T-helper 1 cell treated with Interleukin-12 subunit alpha and Interleukin-12 subunit beta and Interleukin-4 antibody, amounts not matched to agents 30 μg/mL and 1 μg/mL, for 36 hours (primary cell): ENCODE results near the gene SLC4A3.

ENCODE experiments used
- H3K27ac Mint-ChIP-seq: one replicate; pipeline ENCODE4 v1.8.0; 2021; ENCODE audit warnings: mild to moderate bottlenecking, mixed read lengths
- H3K27me3 Mint-ChIP-seq: one replicate; pipeline ENCODE4 v1.8.0; 2021; ENCODE audit warnings: low read depth, mixed read lengths
- H3K36me3 Mint-ChIP-seq: one replicate; pipeline ENCODE4 v1.8.0; 2021; ENCODE audit warnings: low read depth, mixed read lengths
- H3K4me1 Mint-ChIP-seq: one replicate; pipeline ENCODE4 v1.8.0; 2021; ENCODE audit warnings: low read depth, mixed read lengths
- H3K4me3 Mint-ChIP-seq: one replicate; pipeline ENCODE4 v1.8.0; 2021; ENCODE audit warnings: mild to moderate bottlenecking, moderate library complexity, mixed read lengths
- H3K9me3 Mint-ChIP-seq: one replicate; pipeline ENCODE4 v1.8.0; 2021; ENCODE audit warnings: mixed read lengths

SLC4A3 gene

DNA sequence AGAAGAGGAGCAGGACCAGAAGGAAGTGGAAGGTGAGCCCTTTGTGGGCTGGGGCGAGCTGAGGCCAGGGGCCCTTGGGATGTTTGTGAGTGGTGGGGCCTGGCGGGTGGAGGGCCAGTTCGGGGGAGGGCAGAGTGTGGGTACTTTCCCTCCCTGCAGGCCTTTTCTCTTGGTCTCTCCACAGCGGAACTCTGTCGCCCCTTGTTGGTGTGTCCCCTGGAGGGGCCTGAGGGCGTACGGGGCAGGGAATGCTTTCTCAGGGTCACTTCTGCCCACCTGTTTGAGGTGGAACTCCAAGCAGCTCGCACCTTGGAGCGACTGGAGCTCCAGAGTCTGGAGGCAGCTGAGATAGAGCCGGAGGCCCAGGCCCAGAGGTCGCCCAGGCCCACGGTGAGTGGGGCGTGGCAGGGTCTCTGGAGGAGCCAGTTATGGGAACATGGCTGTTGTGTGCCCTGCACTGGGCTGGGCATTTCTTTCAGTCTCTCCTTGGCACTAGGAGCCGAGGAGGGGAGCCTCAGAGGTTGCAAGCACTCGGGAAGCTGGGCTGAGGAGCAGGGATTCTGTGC is 18.9 kb upstream of the SLC4A3 start:
- Mint-ChIP-seq H3K27ac (no peak overlapping the region), H3K4me1 (peaks cover 5% of the 10 kb centered on the region), H3K9me3 (no peaks in the 10 kb centered on the region), H3K27me3 (no peaks in the 10 kb centered on the region), H3K4me3 (no peak overlapping the region), H3K36me3 (peaks cover 18% of the 10 kb centered on the region)

- H3K4me1 Mint-ChIP-seq, result peaks cover 5% of the 10 kb centered on the region
- H3K36me3 Mint-ChIP-seq, result peaks cover 18% of the 10 kb centered on the region
- H3K9me3 Mint-ChIP-seq, result no peaks in the 10 kb centered on the region
- no peak overlapping the region for H3K27ac Mint-ChIP-seq
- no peaks in the 10 kb centered on the region for H3K27me3 Mint-ChIP-seq
- no peak overlapping the region for H3K4me3 Mint-ChIP-seq
Measured at GRCh38 chr2:219609149-219609750, 18.2 kb upstream of the SLC4A3 start.

DNA sequence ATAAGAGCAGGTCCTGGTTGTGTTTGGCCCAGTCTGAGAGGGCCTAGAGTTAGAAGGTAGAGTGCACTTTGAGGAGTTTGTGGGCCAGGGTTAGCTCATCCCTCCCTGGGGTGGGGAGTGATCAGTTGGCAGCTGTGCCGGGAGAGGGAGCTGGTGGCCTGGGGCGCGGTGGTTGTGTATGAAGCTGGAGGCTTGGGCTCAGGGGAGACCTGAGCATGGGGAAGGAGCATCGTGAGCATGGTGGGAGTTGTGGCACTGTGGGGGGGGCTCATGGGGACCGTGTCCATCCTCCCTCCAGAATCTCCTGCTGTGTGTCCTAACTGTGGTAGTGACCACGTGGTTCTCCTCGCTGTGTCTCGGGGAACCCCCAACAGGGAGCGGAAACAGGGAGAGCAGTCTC is 16.1 kb upstream of the SLC4A3 start:
- no peak overlapping the region for H3K4me3 Mint-ChIP-seq

GRCh38 chr2:219611866-219612576 is 15.4 kb upstream of the SLC4A3 start:
- Mint-ChIP-seq H3K36me3 (peaks cover 16% of the 10 kb centered on the region), H3K4me1 (peaks cover 5% of the 10 kb centered on the region), H3K4me3 (no peak overlapping the region), H3K9me3 (no peaks in the 10 kb centered on the region), H3K27me3 (no peaks in the 10 kb centered on the region), H3K27ac (no peak overlapping the region)

More for the DNA sequence above, 16.1 kb upstream of the SLC4A3 start:
- H3K4me1 Mint-ChIP-seq, result peaks cover 5% of the 10 kb centered on the region
- peaks cover 20% of the 10 kb centered on the region for H3K36me3 Mint-ChIP-seq
- no peaks in the 10 kb centered on the region for H3K9me3 Mint-ChIP-seq
- H3K27me3 Mint-ChIP-seq, result no peaks in the 10 kb centered on the region
- H3K27ac Mint-ChIP-seq, result no peak overlapping the region

GRCh38 chr2:219612577-219613286 is 14.7 kb upstream of the SLC4A3 start:
- Mint-ChIP-seq H3K27ac (no peak overlapping the region), H3K4me3 (no peak overlapping the region), H3K27me3 (no peaks in the 10 kb centered on the region), H3K9me3 (no peaks in the 10 kb centered on the region), H3K36me3 (peaks cover 15% of the 10 kb centered on the region), H3K4me1 (peaks cover 5% of the 10 kb centered on the region)

DNA sequence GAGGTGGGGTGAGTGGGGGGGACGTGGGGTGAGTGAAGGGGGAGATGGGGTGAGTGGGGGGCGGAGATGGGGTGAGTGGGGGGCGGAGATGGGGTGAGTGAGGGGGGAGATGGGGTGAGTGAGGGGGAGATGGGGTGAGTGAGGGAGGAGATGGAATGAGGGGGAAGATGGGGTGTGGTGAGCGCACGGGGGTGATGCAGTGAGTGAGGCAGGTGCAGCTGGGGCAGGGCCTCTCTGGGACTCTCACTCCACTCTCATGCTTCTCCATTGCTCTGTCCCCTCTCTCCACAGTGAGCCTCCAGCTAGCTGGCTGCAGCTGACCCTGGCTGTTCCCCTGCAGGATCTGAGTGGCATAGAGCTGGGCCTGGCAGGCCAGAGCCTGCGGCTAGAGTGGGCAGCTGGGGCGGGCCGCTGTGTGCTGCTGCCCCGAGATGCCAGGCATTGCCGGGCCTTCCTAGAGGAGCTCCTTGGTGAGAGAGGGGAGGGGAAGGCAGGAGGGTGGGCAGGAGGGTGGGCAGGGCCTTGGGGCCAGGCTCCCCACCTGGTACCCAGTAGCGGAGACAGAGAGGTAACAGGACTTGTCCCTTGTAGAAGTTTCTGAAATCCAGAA is 13.9 kb upstream of the SLC4A3 start:
- no peak overlapping the region for H3K4me3 Mint-ChIP-seq
- peaks cover 5% of the 10 kb centered on the region for H3K4me1 Mint-ChIP-seq
- no peak overlapping the region for H3K27ac Mint-ChIP-seq
- no peaks in the 10 kb centered on the region for H3K9me3 Mint-ChIP-seq
- H3K36me3 Mint-ChIP-seq, result peaks cover 15% of the 10 kb centered on the region
- H3K27me3 Mint-ChIP-seq, result no peaks in the 10 kb centered on the region

DNA sequence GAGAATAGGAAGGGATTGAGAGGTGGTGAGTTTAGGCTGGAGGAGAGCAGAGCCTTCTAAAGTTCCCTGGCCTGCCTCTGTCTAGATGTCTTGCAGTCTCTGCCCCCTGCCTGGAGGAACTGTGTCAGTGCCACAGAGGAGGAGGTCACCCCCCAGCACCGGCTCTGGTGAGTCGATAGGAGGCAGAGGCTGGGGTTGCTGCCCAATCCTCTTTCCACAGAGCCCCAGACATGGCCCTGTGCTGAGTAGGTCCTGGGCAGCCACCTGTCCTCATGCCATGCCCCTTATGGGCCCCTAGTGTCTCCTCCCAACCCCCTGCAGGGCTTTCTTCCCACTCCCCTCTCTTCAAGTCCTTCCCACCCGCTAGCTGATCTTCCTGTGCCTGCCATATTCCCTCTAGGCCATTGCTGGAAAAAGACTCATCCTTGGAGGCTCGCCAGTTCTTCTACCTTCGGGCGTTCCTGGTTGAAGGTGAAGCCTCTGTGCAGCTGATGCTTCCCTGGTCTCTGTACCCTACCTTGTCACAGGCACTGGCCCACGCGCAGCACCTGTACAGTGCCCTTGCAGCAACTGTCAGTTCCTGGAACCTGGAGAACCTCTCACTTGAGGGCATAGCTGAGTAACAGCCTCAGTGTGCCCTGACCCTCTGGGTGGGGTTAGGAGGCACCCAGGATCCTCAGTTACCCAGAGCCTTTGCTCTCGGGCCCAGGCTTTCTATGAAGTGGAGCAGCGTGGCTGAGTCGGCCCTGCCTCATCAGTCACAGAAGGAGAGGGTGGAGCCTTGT is 13.2 kb upstream of the SLC4A3 start:
- Mint-ChIP-seq H3K27me3 (no peaks in the 10 kb centered on the region), H3K27ac (no peak overlapping the region), H3K36me3 (peaks cover 15% of the 10 kb centered on the region), H3K4me1 (peaks cover 5% of the 10 kb centered on the region), H3K4me3 (no peak overlapping the region), H3K9me3 (no peaks in the 10 kb centered on the region)

DNA sequence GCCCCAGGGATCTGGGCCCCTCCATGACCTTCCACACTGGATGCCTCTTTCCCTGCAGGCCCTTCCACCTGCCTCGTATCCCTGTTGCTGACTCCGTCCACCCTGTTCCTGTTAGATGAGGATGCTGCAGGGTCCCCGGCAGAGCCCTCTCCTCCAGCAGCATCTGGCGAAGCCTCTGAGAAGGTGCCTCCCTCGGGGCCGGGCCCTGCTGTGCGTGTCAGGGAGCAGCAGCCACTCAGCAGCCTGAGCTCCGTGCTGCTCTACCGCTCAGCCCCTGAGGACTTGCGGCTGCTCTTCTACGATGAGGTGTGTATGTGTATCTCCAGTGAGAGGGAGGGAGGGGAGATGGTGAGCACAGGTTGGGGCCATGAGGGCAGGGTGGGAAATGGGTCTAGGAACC is 12.4 kb upstream of the SLC4A3 start:
- Mint-ChIP-seq H3K36me3 (peaks cover 15% of the 10 kb centered on the region), H3K9me3 (no peaks in the 10 kb centered on the region), H3K27me3 (no peaks in the 10 kb centered on the region), H3K27ac (peak overlapping the region; percentile 28), H3K4me1 (peaks cover 5% of the 10 kb centered on the region), H3K4me3 (no peak overlapping the region)

DNA sequence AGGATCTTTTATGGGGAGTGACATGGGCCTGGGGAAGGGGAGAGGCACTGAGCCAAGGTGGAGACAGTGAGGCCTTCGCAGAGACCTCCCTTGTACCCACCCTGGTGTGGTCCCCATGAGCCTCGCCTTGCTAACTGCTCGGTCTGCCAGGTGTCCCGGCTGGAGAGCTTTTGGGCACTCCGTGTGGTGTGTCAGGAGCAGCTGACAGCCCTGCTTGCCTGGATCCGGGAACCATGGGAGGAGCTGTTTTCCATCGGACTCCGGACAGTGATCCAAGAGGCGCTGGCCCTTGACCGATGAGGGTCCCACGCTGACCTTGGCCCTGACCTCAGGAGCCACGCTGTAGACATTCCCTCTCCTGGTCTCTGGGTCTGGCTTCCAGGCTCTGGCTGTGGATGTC is 11.5 kb upstream of the SLC4A3 start:
- peaks cover 13% of the 10 kb centered on the region for H3K36me3 Mint-ChIP-seq
- no peaks in the 10 kb centered on the region for H3K9me3 Mint-ChIP-seq
- no peak overlapping the region for H3K27ac Mint-ChIP-seq
- H3K4me3 Mint-ChIP-seq, result no peak overlapping the region
- H3K27me3 Mint-ChIP-seq, result no peaks in the 10 kb centered on the region
- peaks cover 5% of the 10 kb centered on the region for H3K4me1 Mint-ChIP-seq

DNA sequence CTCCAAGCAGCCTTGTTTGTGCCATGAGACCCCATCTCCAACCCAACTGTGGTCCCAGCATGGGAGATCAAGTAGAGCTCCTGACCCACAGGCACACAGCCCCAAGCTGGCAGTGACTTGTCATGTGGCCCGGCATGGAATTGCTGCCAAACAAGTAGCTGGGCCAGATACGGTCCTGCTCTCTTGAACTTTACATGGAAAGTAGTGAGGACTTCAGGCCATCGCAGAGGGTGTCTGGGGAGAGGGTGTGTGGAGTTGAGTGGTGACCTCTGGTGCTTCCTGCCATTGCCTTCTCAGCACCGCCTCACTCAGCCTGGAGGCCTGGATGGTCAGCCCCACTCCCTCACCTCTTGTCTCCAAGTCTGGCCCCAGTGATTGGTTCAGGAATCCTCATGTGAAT is 10.9 kb upstream of the SLC4A3 start:
- Mint-ChIP-seq H3K27me3 (no peaks in the 10 kb centered on the region), H3K36me3 (peaks cover 9% of the 10 kb centered on the region), H3K27ac (no peak overlapping the region), H3K9me3 (no peaks in the 10 kb centered on the region), H3K4me1 (peaks cover 5% of the 10 kb centered on the region), H3K4me3 (no peak overlapping the region)

GRCh38 chr2:219618733-219619122 is 8.7 kb upstream of the SLC4A3 start:
- H3K4me3 Mint-ChIP-seq, result no peak overlapping the region
- no peaks in the 10 kb centered on the region for H3K9me3 Mint-ChIP-seq
- no peaks in the 10 kb centered on the region for H3K4me1 Mint-ChIP-seq
- peaks cover 8% of the 10 kb centered on the region for H3K36me3 Mint-ChIP-seq
- H3K27me3 Mint-ChIP-seq, result peaks cover 5% of the 10 kb centered on the region
- no peak overlapping the region for H3K27ac Mint-ChIP-seq

- Mint-ChIP-seq H3K4me1 (no peaks in the 10 kb centered on the region), H3K27ac (no peak overlapping the region), H3K36me3 (peaks cover 8% of the 10 kb centered on the region), H3K4me3 (no peak overlapping the region), H3K27me3 (peaks cover 10% of the 10 kb centered on the region), H3K9me3 (no peaks in the 10 kb centered on the region)
Measured at GRCh38 chr2:219619235-219619634, 8.2 kb upstream of the SLC4A3 start.

DNA sequence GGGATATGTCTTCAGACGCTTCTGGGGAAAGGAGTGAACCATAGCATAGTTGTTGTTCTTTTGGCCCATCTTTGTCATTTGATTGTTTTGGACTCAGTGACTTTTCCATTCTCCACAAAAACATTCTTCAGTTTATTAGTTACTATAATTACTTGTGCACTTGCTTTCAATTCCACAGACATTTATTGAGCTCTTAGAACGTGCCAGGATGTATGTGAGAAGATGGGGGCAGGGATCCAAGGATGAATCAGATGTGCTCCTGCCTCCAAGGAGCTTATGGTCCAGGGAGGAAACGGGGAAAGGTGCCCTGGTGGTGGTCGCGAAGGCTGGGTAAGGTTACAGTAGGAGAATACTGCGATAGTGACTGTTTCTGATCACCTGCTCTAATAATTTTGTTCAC is 6.9 kb upstream of the SLC4A3 start:
- H3K36me3 Mint-ChIP-seq, result no peaks in the 10 kb centered on the region
- no peaks in the 10 kb centered on the region for H3K9me3 Mint-ChIP-seq
- H3K27me3 Mint-ChIP-seq, result peaks cover 17% of the 10 kb centered on the region

DNA sequence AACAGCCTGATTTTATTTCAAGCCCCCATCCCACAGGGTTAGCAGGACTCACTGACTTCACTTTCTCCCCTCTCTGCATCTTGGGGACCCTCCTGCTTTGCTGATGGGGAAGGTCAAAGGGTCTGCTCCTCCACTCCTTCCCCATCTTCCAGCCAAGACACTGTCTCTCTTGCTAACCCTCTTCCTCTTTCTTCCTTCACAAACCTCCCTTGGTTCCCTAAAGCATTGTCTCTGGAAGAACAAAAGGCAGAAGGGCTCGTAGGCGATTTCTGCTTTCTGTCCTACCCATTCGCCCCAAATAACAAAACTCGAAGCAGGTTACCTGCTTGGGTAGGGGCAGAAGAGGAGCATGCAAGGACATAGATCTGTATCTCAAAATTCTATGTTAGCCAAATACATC is 5.5 kb upstream of the SLC4A3 start:
- Mint-ChIP-seq H3K27ac (no peak overlapping the region), H3K27me3 (peaks cover 27% of the 10 kb centered on the region), H3K4me1 (peaks cover 4% of the 10 kb centered on the region), H3K9me3 (no peaks in the 10 kb centered on the region), H3K4me3 (no peak overlapping the region), H3K36me3 (no peaks in the 10 kb centered on the region)

More for the DNA sequence above, 6.9 kb upstream of the SLC4A3 start:
- Mint-ChIP-seq H3K4me3 (no peak overlapping the region), H3K27ac (no peak overlapping the region), H3K4me1 (no peaks in the 10 kb centered on the region)
